ENCODE measurements around the gene TFDP3. TPM values are rescaled to one million over a fixed set of nuclear protein-coding genes. Genes with fewer than 3 reads are reported as not detected.

TFDP3 gene
- total and polyA plus RNA-seq, 2 of the 13 experiments (the other 11 are each of a cell fraction or from before 2014, with no cell fraction given): not detected

GRCh38 chrX:133189195-133189594 is 29.0 kb downstream of the TFDP3 start:
- POLR2A ChIA-PET: no interaction called here
- Histone ChIP-seq H3K27ac (ENCODE audit: extremely low read length, insufficient read depth, low read length) (no peak overlapping the region), H3K9ac (ENCODE audit: insufficient read depth, low read depth, low read length) (no peak overlapping the region), H3K36me3 (replicated peaks in 1 of 2; ENCODE audit: control insufficient read depth in 1 of 2, insufficient read depth in 2 of 2, low read length in 2 of 2) (no peaks in the 10 kb centered on the region), H3K27me3 (ENCODE audit: control insufficient read depth in 1 of 2, insufficient read depth in 2 of 2, low read length in 2 of 2) (no peaks in the 10 kb centered on the region), H3K4me3 (replicated peaks in 1 of 3; ENCODE audit: insufficient read depth in 1 of 3, low read depth in 2 of 3, low read length in 3 of 3) (no peak overlapping the region), H3K9me3 (ENCODE audit: low read length) (no peaks in the 10 kb centered on the region), H4K20me1 (ENCODE audit: insufficient read depth, low read length) (no peaks in the 10 kb centered on the region), H3K4me1 (ENCODE audit: insufficient read depth, low read length) (peaks cover 20% of the 10 kb centered on the region), H3K4me2 (ENCODE audit: low read depth, low read length) (no peak overlapping the region), H3K79me2 (ENCODE audit: insufficient read depth, low read length) (no peaks in the 10 kb centered on the region), H2AFZ (ENCODE audit: low read length) (no peak overlapping the region)
- no peak for DNase-seq (ENCODE audit: low spot score)
- no peak for FAIRE-seq
- no peak for ATAC-seq
- in situ Hi-C loops (cut with HindIII; ENCODE audit: extremely low pct_ligation_motif_present, low pct_unique_long_range_greater_than_20kb) (loop anchor here (25.0 kb wide), 1 partner anchor 452 kb away; no protein-coding TSS in a partner anchor), intact Hi-C loops (cut with micrococcal nuclease; ENCODE audit: unreplicated experiment) (no loop called here)
- CTCF ChIA-PET (ENCODE audit: low intra/inter-chr PET ratio, low total read pairs): no interaction called here
- 36% methylated on average over 5 of the region's 8 CpGs for WGBS (ENCODE audit: low lambda C conversion rate)
- BruUV-seq (replicated peaks): no TSS peak
- TF ChIP-seq REST (IDR thresholded peaks at IDR 0.05; ENCODE audit: borderline replicate concordance in 1 of 2, low read depth in 1 of 2, low read length in 2 of 2) (no peak), HDAC1 (CRISPR knock-in tag; IDR thresholded peaks at IDR 0.05) (no peak), ZNF784 (CRISPR knock-in tag; IDR thresholded peaks at IDR 0.05; ENCODE audit: borderline replicate concordance) (no peak), ZBTB49 (CRISPR knock-in tag; IDR thresholded peaks at IDR 0.05; ENCODE audit: borderline replicate concordance) (no peak), PTBP1 (IDR thresholded peaks at IDR 0.05; ENCODE audit: low read depth, low read length, poor library complexity, severe bottlenecking) (no peak), ZSCAN25 (CRISPR knock-in tag; IDR thresholded peaks at IDR 0.05) (no peak), ZNF30 (CRISPR knock-in tag; IDR thresholded peaks at IDR 0.05) (no peak), TOE1 (CRISPR knock-in tag; IDR thresholded peaks at IDR 0.05) (no peak), ZNF576 (CRISPR knock-in tag; IDR thresholded peaks at IDR 0.05) (no peak), ZMYM2 (CRISPR knock-in tag; IDR thresholded peaks at IDR 0.05) (no peak), ISL2 (CRISPR knock-in tag; IDR thresholded peaks at IDR 0.05) (no peak), MTF1 (CRISPR knock-in tag; IDR thresholded peaks at IDR 0.05) (no peak), CTCF (CRISPR knock-in tag; IDR thresholded peaks at IDR 0.05) (no peak)

Measured in HepG2 (cell line).